Ectodermal cell (in vitro differentiated cells): Measurements from ENCODE around the gene LRRC59.
A peak's percentile ranks its signal among the peaks of the same experiment; 100 is the strongest.
"Not testable (repeated sequence)": the region's sequence is repeated elsewhere in the genome, so short reads cannot be mapped to it uniquely, and the experiment has no call there.

ENCODE experiments used
- H3K27ac ChIP-seq: 2 replicates; pipeline ENCODE4 v1.7.0; 2013; ENCODE audit warnings: mild to moderate bottlenecking, low read depth, low read length; ENCODE audit not compliant: insufficient read depth, poor library complexity, severe bottlenecking
- H3K27me3 ChIP-seq: 2 replicates; pipeline ENCODE4 v1.7.0; 2013; ENCODE audit warnings: mild to moderate bottlenecking, low read length; ENCODE audit not compliant: insufficient read depth, control insufficient read depth, poor library complexity, severe bottlenecking
- H3K36me3 ChIP-seq: one replicate; pipeline ENCODE4 v1.7.0; 2013; ENCODE audit warnings: low read length; ENCODE audit not compliant: control insufficient read depth, insufficient read depth
- H3K4me1 ChIP-seq: one replicate; pipeline ENCODE4 v1.7.0; 2013; ENCODE audit warnings: low read length; ENCODE audit not compliant: control insufficient read depth, insufficient read depth
- H3K4me3 ChIP-seq: 2 replicates; pipeline ENCODE4 v1.7.0; 2013; ENCODE audit warnings: low read depth, low read length, control low read depth; ENCODE audit not compliant: insufficient read depth
- H3K9me3 ChIP-seq: 2 replicates; pipeline ENCODE4 v1.7.0; 2013; ENCODE audit warnings: mild to moderate bottlenecking, low read length, moderate library complexity; ENCODE audit not compliant: control insufficient read depth
- WGBS, 2 experiments: methylation state at CpG; one replicate each; pipeline ENCODE4 v1.1.7; 2013; ENCODE audit warnings: missing lambda C conversion rate in 2 of 2; 5-methylcytosine and 5-hydroxymethylcytosine counted together

Gene LRRC59

GRCh38 chr17:50406578-50406977 lies 9.3 kb upstream of the LRRC59 start:
- Histone ChIP-seq H3K9me3 (no peaks in the 10 kb centered on the region), H3K4me3 (no peak overlapping the region), H3K4me1 (no peaks in the 10 kb centered on the region), H3K27me3 (no peaks in the 10 kb centered on the region), H3K27ac (no peak overlapping the region), H3K36me3 (no peaks in the 10 kb centered on the region)
- WGBS, 2 experiments = 85 to 87% methylated on average over 5 of the region's 5 CpGs

GRCh38 chr17:50405351-50405750 lies 8.0 kb upstream of the LRRC59 start:
- H3K9me3 ChIP-seq, H3K27ac ChIP-seq, H3K27me3 ChIP-seq, H3K36me3 ChIP-seq, H3K4me1 ChIP-seq, H3K4me3 ChIP-seq: not testable (repeated sequence)
- 88 to 94% methylated on average over 4 of the region's 4 CpGs for WGBS, 2 experiments

GRCh38 chr17:50399591-50399990 lies 2.3 kb upstream of the LRRC59 start:
- H3K27me3 ChIP-seq, H3K9me3 ChIP-seq, H3K4me3 ChIP-seq, H3K27ac ChIP-seq, H3K4me1 ChIP-seq, H3K36me3 ChIP-seq: not testable (repeated sequence)
- WGBS, 2 experiments = 92 to 94% methylated on average over 8 of the region's 8 CpGs

- not testable (repeated sequence) for H3K27ac ChIP-seq, H3K4me1 ChIP-seq, H3K27me3 ChIP-seq, H3K36me3 ChIP-seq, H3K9me3 ChIP-seq, H3K4me3 ChIP-seq
- 92 to 93% methylated on average over 3 of the region's 3 CpGs for WGBS, 2 experiments
These were observed 1.3 kb upstream of the LRRC59 start for GRCh38 chr17:50398672-50399071.

GRCh38 chr17:50397919-50398285 lies 579 bp upstream of the LRRC59 start:
- H3K4me3 ChIP-seq = no peak overlapping the region
- peaks cover 7% of the 10 kb centered on the region for H3K4me1 ChIP-seq
- H3K36me3 ChIP-seq = peaks cover 15% of the 10 kb centered on the region
- no peaks in the 10 kb centered on the region for H3K27me3 ChIP-seq
- no peaks in the 10 kb centered on the region for H3K9me3 ChIP-seq
- 62 to 68% methylated on average over 9 of the region's 9 CpGs for WGBS, 2 experiments
- no peak overlapping the region for H3K27ac ChIP-seq

GRCh38 chr17:50396261-50397110 lies 837 bp downstream of the LRRC59 start:
- Histone ChIP-seq H3K4me1 (peaks cover 7% of the 10 kb centered on the region), H3K9me3 (no peaks in the 10 kb centered on the region), H3K27ac (no peak overlapping the region), H3K4me3 (peak overlapping the region; percentile 99), H3K27me3 (no peaks in the 10 kb centered on the region), H3K36me3 (peaks cover 25% of the 10 kb centered on the region)
- WGBS, 2 experiments = 11 to 15% methylated on average over 29 to 30 of the region's 30 CpGs

- Histone ChIP-seq H3K36me3 (peaks cover 42% of the 10 kb centered on the region), H3K27ac (no peak overlapping the region), H3K4me1 (peaks cover 7% of the 10 kb centered on the region), H3K4me3 (no peak overlapping the region), H3K27me3 (no peaks in the 10 kb centered on the region), H3K9me3 (no peaks in the 10 kb centered on the region)
- 71 to 76% methylated on average over 3 of the region's 3 CpGs for WGBS, 2 experiments
These were observed 2.6 kb downstream of the LRRC59 start for GRCh38 chr17:50394711-50395110.

- no peak overlapping the region for H3K4me3 ChIP-seq
- WGBS, 2 experiments = 92 to 96% methylated on average over 5 of the region's 5 CpGs
- no peak overlapping the region for H3K27ac ChIP-seq
- H3K27me3 ChIP-seq = no peaks in the 10 kb centered on the region
- peaks cover 7% of the 10 kb centered on the region for H3K4me1 ChIP-seq
- peaks cover 51% of the 10 kb centered on the region for H3K36me3 ChIP-seq
- no peaks in the 10 kb centered on the region for H3K9me3 ChIP-seq
These were observed 3.6 kb downstream of the LRRC59 start for GRCh38 chr17:50393700-50394099.

- Histone ChIP-seq H3K36me3 (peaks cover 62% of the 10 kb centered on the region), H3K4me3 (no peak overlapping the region), H3K9me3 (no peaks in the 10 kb centered on the region), H3K27ac (no peak overlapping the region), H3K27me3 (no peaks in the 10 kb centered on the region), H3K4me1 (peaks cover 7% of the 10 kb centered on the region)
- 91 to 95% methylated on average over 6 of the region's 6 CpGs for WGBS, 2 experiments
These were observed 4.7 kb downstream of the LRRC59 start for GRCh38 chr17:50392621-50393020.

- WGBS, 2 experiments = 93 to 97% methylated on average over 6 of the region's 6 CpGs
- H3K36me3 ChIP-seq = peaks cover 87% of the 10 kb centered on the region
These were observed 7.8 kb downstream of the LRRC59 start for GRCh38 chr17:50389534-50389933.

More at GRCh38 chr17:50389534-50389933, 7.8 kb downstream of the LRRC59 start:
- no peak overlapping the region for H3K4me3 ChIP-seq
- no peaks in the 10 kb centered on the region for H3K27me3 ChIP-seq
- H3K4me1 ChIP-seq = no peaks in the 10 kb centered on the region
- H3K27ac ChIP-seq = no peak overlapping the region
- H3K9me3 ChIP-seq = no peaks in the 10 kb centered on the region
